ENCODE measurements around the gene DLEC1.

DNA sequence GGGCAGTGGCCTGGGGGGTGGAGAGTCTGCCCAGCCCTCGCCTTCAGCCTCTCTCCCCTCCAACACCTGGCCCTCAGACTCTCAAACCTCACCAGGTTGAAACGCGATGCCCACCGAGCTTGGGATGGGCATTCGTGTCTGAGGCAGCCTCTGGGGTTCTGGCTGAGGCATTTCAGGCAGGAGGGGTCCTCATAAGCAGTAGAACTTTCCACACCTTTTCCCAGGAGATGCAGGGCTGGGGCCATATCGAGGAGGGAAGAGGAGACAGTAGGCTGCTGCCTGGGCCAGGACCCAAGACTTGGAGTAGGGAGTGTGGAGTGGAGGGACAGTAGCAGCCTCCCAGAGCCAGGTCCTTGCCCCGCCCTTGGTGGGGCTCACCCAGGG lies 73.4 kb downstream of the DLEC1 start:
- no peak for TF ChIP-seq POLR2A (IDR thresholded peaks at IDR 0.05; ENCODE audit: low read depth, low read length)
- no peak for TF ChIP-seq POLR2AphosphoS5 (IDR thresholded peaks at IDR 0.05; ENCODE audit: low read depth, low read length)
- TF ChIP-seq TAF1 (IDR thresholded peaks at IDR 0.05; ENCODE audit: borderline replicate concordance, low read depth, low read length), result no peak

Data from GM12892 (cell line).